ENCODE data around the gene ASB16. TPM values are rescaled to one million over a fixed set of nuclear protein-coding genes. Genes with fewer than 3 reads are reported as not detected.

Gene ASB16
- total and polyA plus RNA-seq, 9 of the 15 experiments (the other 6 are each of a cell fraction or from before 2014, with no cell fraction given), result 0.03 to 0.07 TPM; not detected in 7

- TF ChIP-seq MYNN (IDR thresholded peaks at IDR 0.05), result peak; percentile 43; the same call in 1 of the 2 replicates
- no peak for TF ChIP-seq MYNN (CRISPR knock-in tag; IDR thresholded peaks at IDR 0.05)
- no peak for TF ChIP-seq XRCC4 (IDR thresholded peaks at IDR 0.05; ENCODE audit: extremely low read depth, insufficient read depth, insufficient read length)
- TF ChIP-seq RFX1 (IDR thresholded peaks at IDR 0.05), result no peak
- TF ChIP-seq XRCC5 (IDR thresholded peaks at IDR 0.05; ENCODE audit: low read depth, low read length), result no peak
- TF ChIP-seq RBM25 (IDR thresholded peaks at IDR 0.05; ENCODE audit: low read depth, low read length, severe bottlenecking), result no peak
- no peak for TF ChIP-seq ZNF263 (CRISPR knock-in tag; IDR thresholded peaks at IDR 0.05; ENCODE audit: borderline replicate concordance)
- no peak for TF ChIP-seq ZHX1 (conservative IDR thresholded peaks at IDR 0.05; ENCODE audit: low read length)
- no peak for TF ChIP-seq ZNF766 (CRISPR knock-in tag; conservative IDR thresholded peaks at IDR 0.05)
- TF ChIP-seq GTF2F1 (IDR thresholded peaks at IDR 0.05; ENCODE audit: low read depth, low read length), result no peak
- no peak for TF ChIP-seq KLF1 (tag; IDR thresholded peaks at IDR 0.05)
- no peak for TF ChIP-seq ARHGAP35 (IDR thresholded peaks at IDR 0.05; ENCODE audit: partially characterized antibody)
- TF ChIP-seq MTA1 (IDR thresholded peaks at IDR 0.05; ENCODE audit: borderline replicate concordance), result no peak
- TF ChIP-seq ELF4 (CRISPR knock-in tag; IDR thresholded peaks at IDR 0.05), result 0 out of 2 replicates have a peak, but pooled peaks have one; percentile 61
- TF ChIP-seq ATF2 (CRISPR knock-in tag; IDR thresholded peaks at IDR 0.05), result no peak
- TF ChIP-seq PURB (CRISPR knock-in tag; IDR thresholded peaks at IDR 0.05; ENCODE audit: low read depth), result no peak
- no peak for TF ChIP-seq KLF10 (CRISPR knock-in tag; IDR thresholded peaks at IDR 0.05)
- TF ChIP-seq, protein P1, sequence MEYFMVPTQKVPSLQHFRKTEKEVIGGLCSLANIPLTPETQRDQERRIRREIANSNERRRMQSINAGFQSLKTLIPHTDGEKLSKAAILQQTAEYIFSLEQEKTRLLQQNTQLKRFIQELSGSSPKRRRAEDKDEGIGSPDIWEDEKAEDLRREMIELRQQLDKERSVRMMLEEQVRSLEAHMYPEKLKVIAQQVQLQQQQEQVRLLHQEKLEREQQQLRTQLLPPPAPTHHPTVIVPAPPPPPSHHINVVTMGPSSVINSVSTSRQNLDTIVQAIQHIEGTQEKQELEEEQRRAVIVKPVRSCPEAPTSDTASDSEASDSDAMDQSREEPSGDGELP (CRISPR knock-in tag; IDR thresholded peaks at IDR 0.05; ENCODE audit: borderline replicate concordance), result no peak
- no peak for TF ChIP-seq ZC3H8 (IDR thresholded peaks at IDR 0.05)
- no peak for TF ChIP-seq FOXK2 (conservative IDR thresholded peaks at IDR 0.05 in 1 of 2, IDR thresholded peaks at IDR 0.05 in 1 of 2; ENCODE audit: low read depth in 2 of 2)
- no peak for TF ChIP-seq SMARCB1 (IDR thresholded peaks at IDR 0.05; ENCODE audit: insufficient read length, low read depth)
- TF ChIP-seq NFE2L1 (tag; IDR thresholded peaks at IDR 0.05; ENCODE audit: borderline replicate concordance, low read depth), result no peak
- peak; percentile 24; the same call in 1 of the 2 replicates for TF ChIP-seq ZNF384 (IDR thresholded peaks at IDR 0.05; ENCODE audit: low read depth, low read length)
- no peak for TF ChIP-seq ZNF165 (CRISPR knock-in tag; IDR thresholded peaks at IDR 0.05; ENCODE audit: borderline replicate concordance)
Measured at GRCh38 chr17:44205962-44206824, 35.7 kb downstream of the ASB16 start (continued).
